Measurements from ENCODE around the gene MYO1D.

MYO1D gene

DNA sequence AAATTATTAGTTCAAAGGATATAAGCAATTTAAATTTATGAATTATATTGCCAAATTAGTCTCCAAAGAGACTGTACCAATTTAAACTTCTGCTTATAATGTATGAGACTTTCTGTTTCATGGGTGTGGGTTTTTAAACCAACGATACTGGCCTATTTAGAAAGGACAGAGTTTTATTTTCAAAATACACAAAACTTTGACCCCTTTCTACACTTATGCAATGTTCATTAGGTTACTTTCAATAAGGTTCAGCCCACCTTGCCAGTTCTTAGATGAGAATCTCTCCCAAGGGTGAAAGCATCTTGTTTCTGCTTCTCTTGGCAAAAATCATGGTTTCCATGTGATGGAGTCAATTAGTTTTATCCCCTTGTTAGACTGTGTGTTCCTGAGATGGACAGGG is 84.7 kb downstream of the MYO1D start:
- Histone ChIP-seq H3K36me3 (replicated peaks; ENCODE audit: insufficient read depth, low read length) (no peaks in the 10 kb centered on the region), H3K4me2 (ENCODE audit: low read depth, low read length) (no peak overlapping the region), H3F3A (ENCODE audit: insufficient read depth, low read length) (no peaks in the 10 kb centered on the region), H3K9me3 (replicated peaks; ENCODE audit: insufficient read depth, low read length) (no peaks in the 10 kb centered on the region), H2AFZ (ENCODE audit: low read length) (no peak overlapping the region), H3K9ac (ENCODE audit: low read length) (no peak overlapping the region), H3K9me2 (replicated peaks; ENCODE audit: insufficient read depth, low read length) (no peaks in the 10 kb centered on the region), H3K4me3 (ENCODE audit: low read length) (no peak overlapping the region), H3K27ac (ENCODE audit: low read length) (no peak overlapping the region), H3K79me2 (ENCODE audit: low read length) (peaks cover 24% of the 10 kb centered on the region), H3K4me1 (ENCODE audit: low read length) (peaks cover 11% of the 10 kb centered on the region; the same call in 1 of the 2 replicates), H4K20me1 (ENCODE audit: insufficient read depth, low read length) (no peaks in the 10 kb centered on the region), H3K27me3 (replicated peaks; ENCODE audit: insufficient read depth, low read length) (no peaks in the 10 kb centered on the region)
- TF ChIP-seq EZH2 (optimal IDR thresholded peaks at IDR 0.05; ENCODE audit: low read depth, low read length), result no peak
- TF ChIP-seq EZH2phosphoT487 (IDR thresholded peaks at IDR 0.05; ENCODE audit: low read length), result no peak
- TF ChIP-seq, protein P1, sequence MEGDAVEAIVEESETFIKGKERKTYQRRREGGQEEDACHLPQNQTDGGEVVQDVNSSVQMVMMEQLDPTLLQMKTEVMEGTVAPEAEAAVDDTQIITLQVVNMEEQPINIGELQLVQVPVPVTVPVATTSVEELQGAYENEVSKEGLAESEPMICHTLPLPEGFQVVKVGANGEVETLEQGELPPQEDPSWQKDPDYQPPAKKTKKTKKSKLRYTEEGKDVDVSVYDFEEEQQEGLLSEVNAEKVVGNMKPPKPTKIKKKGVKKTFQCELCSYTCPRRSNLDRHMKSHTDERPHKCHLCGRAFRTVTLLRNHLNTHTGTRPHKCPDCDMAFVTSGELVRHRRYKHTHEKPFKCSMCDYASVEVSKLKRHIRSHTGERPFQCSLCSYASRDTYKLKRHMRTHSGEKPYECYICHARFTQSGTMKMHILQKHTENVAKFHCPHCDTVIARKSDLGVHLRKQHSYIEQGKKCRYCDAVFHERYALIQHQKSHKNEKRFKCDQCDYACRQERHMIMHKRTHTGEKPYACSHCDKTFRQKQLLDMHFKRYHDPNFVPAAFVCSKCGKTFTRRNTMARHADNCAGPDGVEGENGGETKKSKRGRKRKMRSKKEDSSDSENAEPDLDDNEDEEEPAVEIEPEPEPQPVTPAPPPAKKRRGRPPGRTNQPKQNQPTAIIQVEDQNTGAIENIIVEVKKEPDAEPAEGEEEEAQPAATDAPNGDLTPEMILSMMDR (IDR thresholded peaks at IDR 0.05; ENCODE audit: low read length), result no peak
- DNase-seq, result no peak

DNA sequence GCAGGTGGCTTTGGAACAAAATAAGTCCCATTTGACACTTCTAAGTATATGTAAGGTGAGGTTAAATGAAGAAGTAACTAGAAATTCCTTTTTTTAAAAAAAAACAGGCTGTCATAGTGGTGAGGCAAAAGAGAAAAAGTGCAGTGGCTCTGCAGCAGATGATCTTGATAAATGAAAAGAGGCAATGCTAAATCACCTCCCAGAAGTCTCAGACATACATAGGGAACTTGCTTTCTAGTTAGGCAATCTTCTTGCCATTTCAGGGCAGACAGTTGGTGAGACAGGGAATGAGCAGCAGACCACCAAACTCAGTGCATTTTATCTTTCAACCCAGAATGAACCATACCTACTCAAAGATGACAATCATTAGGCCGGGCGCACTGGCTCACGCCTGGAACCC is 90.8 kb downstream of the MYO1D start:
- Histone ChIP-seq H3K27ac (ENCODE audit: low read length) (no peak overlapping the region), H3K79me2 (ENCODE audit: low read length) (peaks cover 10% of the 10 kb centered on the region), H3K4me3 (ENCODE audit: low read length) (no peak overlapping the region), H3F3A (ENCODE audit: insufficient read depth, low read length) (no peaks in the 10 kb centered on the region), H3K9me2 (replicated peaks; ENCODE audit: insufficient read depth, low read length) (no peaks in the 10 kb centered on the region), H4K20me1 (ENCODE audit: insufficient read depth, low read length) (no peaks in the 10 kb centered on the region), H3K27me3 (replicated peaks; ENCODE audit: insufficient read depth, low read length) (no peaks in the 10 kb centered on the region), H3K4me1 (ENCODE audit: low read length) (peaks cover 10% of the 10 kb centered on the region), H3K36me3 (replicated peaks; ENCODE audit: insufficient read depth, low read length) (no peaks in the 10 kb centered on the region), H3K4me2 (ENCODE audit: low read depth, low read length) (no peak overlapping the region), H3K9me3 (replicated peaks; ENCODE audit: insufficient read depth, low read length) (no peaks in the 10 kb centered on the region), H3K9ac (ENCODE audit: low read length) (no peak overlapping the region), H2AFZ (ENCODE audit: low read length) (no peak overlapping the region)
- no peak for TF ChIP-seq EZH2 (optimal IDR thresholded peaks at IDR 0.05; ENCODE audit: low read depth, low read length)
- TF ChIP-seq, protein P1 (IDR thresholded peaks at IDR 0.05; ENCODE audit: low read length), result no peak
- TF ChIP-seq EZH2phosphoT487 (IDR thresholded peaks at IDR 0.05; ENCODE audit: low read length), result no peak
- no peak for DNase-seq

DNA sequence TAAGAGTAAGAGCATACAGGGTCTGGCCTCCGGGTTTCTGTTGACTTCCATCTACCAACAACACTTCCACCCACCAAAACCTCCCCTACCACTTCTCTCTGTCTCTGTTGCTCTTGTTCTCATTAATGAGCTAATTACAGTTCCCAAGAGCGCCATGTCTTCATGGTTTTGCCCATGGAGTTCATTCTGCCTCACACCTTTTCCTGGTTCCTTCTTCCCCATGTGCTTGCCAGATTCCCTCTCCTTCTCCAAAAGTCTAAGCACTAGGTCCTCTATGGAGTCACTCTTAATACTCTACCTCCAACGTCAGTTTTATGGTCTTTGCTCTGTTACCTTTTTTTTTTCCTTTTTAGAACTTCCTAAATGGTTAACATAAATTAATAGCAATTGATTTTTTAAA is 92.8 kb downstream of the MYO1D start:
- Histone ChIP-seq H3K9me2 (replicated peaks; ENCODE audit: insufficient read depth, low read length) (no peaks in the 10 kb centered on the region), H4K20me1 (ENCODE audit: insufficient read depth, low read length) (no peaks in the 10 kb centered on the region), H3K27ac (ENCODE audit: low read length) (no peak overlapping the region), H3K4me2 (ENCODE audit: low read depth, low read length) (no peak overlapping the region), H3K4me3 (ENCODE audit: low read length) (no peak overlapping the region), H3K27me3 (replicated peaks; ENCODE audit: insufficient read depth, low read length) (no peaks in the 10 kb centered on the region), H3K9ac (ENCODE audit: low read length) (no peak overlapping the region), H2AFZ (ENCODE audit: low read length) (no peak overlapping the region), H3F3A (ENCODE audit: insufficient read depth, low read length) (no peaks in the 10 kb centered on the region), H3K9me3 (replicated peaks; ENCODE audit: insufficient read depth, low read length) (no peaks in the 10 kb centered on the region), H3K79me2 (ENCODE audit: low read length) (peaks cover 13% of the 10 kb centered on the region), H3K4me1 (ENCODE audit: low read length) (peaks cover 10% of the 10 kb centered on the region), H3K36me3 (replicated peaks; ENCODE audit: insufficient read depth, low read length) (no peaks in the 10 kb centered on the region)
- no peak for DNase-seq
- TF ChIP-seq EZH2phosphoT487 (IDR thresholded peaks at IDR 0.05; ENCODE audit: low read length), result no peak
- TF ChIP-seq EZH2 (optimal IDR thresholded peaks at IDR 0.05; ENCODE audit: low read depth, low read length), result no peak
- TF ChIP-seq, protein P1 (IDR thresholded peaks at IDR 0.05; ENCODE audit: low read length), result no peak

All from MM.1S (cell line).